HG03520 (cell line): ENCODE data around the gene OR6S1.
"Not testable (repeated sequence)": the region's sequence is repeated elsewhere in the genome, so short reads cannot be mapped to it uniquely, and the experiment has no call there.

ENCODE experiments used
- ATAC-seq: cut with Tn5 transposase; IDR thresholded peaks from one replicate; pipeline ENCODE4 v1.9.1; 2021; ENCODE audit warnings: mild to moderate bottlenecking, moderate library complexity; ENCODE audit not compliant: unreplicated experiment

The OR6S1 gene

DNA sequence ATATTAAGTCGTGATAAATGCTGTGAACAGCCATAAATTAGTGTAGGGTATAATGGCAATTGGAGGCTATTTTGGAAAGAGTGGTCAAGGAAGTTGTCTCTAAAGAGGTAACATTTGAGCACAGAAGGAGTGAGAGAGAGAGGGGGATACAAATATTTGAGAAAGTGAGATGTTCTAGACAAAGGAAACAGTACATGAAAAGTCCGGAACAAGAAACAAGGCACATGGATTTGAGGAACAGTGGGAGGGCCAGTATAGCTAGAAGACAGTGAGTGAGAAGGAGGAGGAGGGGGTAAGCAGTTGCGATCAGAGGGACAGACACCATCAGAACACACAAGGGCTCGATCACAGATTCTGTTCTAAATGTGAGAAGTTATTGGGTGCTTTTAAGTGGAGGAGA, 30.2 kb downstream of the OR6S1 start:
- no peak for ATAC-seq

DNA sequence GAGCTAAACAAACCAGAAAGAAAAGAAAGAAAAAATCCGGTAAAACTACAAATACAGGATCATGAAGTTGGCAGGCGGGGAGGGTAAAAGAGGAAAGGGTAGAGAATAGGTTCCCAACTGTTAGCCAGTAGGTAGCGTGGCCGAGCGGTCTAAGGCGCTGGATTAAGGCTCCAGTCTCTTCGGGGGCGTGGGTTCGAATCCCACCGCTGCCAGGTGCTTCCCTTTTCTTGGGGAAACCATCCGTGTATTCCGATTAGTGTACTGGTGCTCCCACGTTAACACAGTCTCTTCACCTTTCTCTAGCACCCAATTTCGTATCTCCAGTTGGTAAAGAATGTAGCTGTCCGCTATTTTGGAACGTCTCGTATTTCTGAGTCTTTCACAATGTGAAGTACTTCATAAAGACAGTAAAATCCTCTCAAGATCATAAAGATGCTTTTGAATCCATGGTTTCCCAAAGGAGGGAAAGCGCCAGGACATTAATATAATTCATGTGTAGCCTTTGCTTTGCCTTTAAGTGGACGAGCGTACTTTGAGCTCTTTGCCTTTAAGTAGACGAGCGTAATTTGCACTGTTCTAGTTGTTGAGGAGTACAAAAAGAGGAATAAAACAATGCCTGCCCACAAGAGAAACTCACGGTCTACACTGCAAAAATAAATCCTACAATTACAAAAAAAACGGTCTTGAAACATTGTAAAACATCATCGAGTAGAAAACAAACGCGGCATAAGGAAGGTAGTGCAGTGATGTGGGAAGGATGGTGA, 31.3 kb downstream of the OR6S1 start:
- no peak for ATAC-seq

DNA sequence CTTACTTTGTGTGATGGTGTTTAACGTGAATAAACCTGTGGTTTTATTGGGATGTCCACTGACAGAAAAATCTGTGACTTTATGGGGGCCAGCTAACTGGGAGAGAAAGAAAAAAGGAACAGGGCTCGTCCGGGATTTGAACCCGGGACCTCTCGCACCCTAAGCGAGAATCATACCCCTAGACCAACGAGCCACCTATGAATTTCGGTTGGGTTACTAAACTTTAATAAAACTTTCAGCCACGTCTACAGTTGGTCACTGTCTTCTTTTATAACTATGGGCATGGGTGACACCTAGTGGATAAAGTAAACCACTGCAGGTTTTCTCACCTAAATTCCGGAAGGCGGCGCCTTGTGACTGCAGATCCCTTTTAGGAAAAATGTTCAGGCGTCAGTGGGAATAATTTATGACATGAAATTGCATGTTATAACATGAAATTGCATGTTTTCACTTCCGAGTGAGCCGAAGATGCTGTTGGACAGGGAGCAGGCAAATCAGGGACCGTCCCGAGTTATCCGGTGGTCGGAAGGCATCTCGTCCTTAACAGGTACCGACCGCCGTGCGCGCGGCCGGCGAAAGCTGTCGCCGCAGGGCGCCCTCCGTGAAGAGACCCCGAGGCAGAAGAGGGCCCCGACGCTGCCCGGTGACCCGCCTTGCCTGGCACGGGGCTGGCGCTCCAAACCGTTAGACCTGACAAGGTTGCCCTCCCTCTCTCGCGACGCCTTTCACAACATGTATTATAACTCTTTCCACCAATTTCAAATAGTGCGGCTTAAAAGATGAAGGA, 32.1 kb downstream of the OR6S1 start:
- ATAC-seq: no peak

DNA sequence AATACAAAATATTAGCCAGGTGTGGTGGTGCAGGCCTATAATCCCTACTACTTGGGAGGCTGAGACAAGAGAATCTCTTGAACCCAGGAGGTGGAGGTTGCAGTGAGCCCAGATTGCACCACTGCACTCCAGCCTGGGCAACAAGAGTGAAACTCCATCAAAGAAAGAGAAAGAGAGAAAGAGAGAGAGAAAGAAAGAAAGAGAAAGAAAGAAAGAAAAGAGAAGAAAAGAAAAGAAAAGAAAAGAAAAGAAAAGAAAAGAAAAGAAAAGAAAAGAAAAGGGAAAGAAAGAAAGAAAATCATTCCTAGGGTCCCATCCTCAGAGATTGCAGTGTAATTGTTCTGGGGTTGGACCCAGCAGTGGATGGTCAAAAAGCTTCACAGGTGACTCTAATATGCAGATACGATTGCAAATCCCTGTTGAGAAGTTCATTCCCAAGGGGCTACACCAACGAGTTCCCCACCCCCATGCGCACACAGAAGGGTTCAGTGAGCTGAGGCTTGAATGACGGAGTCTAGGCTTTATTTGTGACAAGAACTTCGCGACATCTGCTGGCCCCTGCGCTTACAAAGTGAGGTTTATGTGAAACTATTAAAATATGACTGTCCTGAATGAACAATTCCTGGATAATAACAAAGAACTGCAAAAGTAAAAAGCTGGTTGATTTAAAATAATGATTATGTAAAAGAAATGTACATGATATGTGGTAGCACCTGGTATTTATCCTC, 32.9 kb downstream of the OR6S1 start:
- ATAC-seq: no peak

DNA sequence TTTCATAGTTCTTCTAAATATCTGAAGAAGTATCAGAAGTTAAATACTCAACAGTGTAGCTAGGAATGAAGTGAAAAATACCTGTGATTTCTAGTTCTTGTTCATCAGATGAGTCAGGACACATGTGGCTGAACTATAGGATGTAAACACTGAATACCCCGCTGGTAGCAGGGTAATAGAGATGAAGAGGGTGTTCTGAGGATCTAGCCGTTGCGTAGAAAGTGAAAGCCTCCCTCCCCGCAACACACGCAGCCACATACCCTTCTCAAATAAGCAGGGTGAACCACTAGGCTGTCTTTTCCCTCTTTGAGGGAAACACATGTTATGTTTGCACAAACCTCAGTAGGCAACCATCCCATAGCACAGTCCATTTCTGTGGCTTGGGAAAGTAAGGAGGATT, 33.9 kb downstream of the OR6S1 start:
- ATAC-seq: no peak

DNA sequence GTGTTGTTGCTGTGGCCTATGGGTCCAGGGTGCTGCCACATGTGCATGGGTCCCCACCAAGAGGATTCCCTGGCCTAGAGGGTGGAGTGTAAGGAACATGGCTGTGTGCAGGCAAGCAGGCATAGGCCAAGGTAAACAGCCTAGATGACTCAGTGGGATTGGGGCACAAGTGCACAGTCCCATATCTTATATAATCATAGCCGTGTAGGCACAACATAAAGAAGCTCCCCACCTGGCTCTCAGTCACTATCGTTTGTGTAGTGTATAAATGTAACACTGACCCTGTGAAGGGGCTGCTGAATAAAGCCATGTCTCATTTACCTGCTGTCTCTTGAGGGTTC, 34.6 kb downstream of the OR6S1 start:
- no peak for ATAC-seq

DNA sequence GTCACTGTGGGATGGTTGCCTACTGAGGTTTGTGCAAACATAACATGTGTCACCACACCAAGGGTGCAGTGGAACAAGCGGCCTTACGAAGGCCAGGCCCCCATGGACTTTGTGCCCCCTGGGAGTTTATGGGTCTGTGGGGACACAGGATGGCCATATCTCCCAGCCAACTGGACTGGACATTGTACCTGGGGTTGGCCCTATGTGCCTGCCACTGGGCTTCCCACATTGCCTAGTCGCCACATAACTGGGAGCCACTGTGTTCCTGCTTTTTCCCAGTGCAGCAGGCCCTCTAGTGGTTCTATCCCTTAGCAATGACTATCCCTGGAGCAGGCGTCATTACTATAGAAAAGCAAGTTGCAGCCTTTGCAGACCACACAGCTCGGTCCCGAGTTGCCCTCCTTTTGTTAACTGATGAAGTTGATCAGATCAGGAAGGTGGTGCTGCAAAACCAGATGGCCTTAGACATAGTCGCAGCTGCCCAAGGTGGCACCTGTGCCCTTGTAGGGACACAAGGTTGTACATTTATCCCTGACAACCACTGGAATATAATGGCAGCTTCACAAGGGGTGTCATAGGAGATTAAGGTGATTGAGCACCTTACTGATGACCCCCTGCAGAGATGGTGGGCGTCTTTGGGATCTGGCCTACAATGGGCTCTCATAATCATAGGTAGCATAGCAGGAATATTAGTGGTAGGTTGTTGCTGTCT, 35.1 kb downstream of the OR6S1 start:
- no peak for ATAC-seq

DNA sequence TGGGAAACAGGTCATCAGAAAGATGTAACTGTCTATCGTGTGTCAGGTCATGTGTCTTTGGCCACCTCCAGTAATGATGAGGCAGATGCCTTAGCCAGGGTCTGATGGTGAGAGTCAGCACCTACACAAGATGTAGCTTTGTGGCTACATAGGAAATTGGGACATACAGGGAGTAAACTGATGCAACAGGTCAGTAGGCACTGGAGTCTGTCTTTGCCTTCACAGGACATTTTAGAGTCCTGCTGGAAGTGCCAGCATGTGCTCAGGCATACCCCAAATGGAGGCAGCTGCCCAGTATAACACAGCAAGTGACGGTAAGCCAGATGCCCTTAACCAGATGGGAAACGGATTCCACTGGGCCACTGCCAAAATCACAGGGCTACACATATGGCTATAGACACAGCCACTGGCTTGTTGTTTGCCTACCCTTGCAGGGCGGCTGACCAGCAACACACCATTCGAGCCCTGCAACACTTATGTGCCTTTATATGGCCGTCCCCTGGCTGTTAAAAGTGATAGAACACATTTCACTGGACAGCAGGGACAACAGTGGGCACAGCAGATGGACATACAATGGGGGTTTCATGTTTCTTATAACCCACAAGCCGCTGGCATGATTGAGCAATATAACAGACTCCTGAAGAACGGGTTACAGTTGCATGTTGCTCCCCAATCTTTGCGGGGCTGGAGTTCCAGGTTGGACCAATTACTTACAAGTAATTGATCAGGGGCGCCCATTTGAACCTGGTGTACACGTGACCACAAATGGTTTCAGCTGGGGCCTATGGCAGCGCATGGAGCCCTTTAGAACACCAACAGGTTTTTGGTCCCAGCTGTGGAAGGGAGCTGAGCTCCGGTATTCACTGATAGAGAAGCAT, 37.4 kb downstream of the OR6S1 start:
- ATAC-seq: no peak

DNA sequence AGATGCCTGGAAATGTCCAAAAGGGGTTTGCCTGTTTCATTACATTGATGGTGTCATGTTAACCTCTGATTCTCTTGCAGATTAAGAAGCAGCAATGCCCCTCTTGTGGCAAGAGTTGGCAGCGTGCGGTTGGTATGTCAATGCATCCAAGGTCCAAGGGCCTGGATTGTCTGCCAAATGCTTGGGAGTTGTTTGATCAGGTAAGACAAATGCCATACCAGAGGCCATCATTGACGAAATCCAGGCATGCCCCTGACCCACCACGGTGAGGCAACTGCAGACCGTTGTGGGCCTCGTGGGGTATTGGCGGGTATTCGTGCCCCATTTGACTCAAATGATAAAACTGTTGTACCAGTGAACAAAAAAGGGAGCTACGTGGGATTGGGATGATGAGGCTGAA, 38.9 kb downstream of the OR6S1 start:
- no peak for ATAC-seq

DNA sequence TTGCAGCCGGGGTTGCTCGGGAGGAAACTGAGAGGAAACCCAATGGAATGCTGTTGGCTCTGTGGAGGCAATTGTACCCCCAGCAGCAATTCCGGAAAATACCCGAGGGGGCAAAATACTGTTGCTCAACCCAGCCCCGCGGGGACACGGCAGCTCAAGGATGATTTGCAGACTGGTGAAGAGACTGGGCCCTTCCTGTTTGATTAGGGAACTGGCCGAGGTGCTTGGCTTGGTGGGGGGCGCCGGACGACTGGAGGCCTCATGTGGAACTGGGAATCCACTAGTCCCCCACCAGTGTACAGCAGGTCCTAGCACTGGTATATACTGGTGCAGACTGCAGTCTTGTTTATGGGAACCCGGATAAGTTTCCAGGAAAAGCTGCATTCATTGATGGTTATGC, 40.0 kb downstream of the OR6S1 start:
- no peak for ATAC-seq

DNA sequence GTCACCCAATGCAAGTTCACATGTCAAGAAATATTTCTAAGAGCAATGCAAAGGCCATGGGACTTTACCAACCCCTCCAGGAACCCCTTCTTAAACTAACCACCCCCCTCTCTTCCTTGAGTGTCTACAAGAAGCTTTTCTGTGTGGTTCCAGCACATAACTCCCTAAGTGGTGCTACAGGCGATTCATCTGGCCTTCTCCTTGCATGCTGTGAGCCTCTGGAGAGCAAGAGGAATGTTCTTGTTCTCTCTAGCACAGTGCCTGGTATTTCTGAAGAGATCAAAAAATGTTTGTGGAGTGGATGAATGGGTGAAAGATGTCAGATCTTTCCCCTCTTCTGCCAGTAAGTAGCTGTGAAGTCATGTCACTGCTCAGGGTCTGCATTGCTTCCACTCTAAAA, 44.4 kb downstream of the OR6S1 start:
- ATAC-seq: no peak

DNA sequence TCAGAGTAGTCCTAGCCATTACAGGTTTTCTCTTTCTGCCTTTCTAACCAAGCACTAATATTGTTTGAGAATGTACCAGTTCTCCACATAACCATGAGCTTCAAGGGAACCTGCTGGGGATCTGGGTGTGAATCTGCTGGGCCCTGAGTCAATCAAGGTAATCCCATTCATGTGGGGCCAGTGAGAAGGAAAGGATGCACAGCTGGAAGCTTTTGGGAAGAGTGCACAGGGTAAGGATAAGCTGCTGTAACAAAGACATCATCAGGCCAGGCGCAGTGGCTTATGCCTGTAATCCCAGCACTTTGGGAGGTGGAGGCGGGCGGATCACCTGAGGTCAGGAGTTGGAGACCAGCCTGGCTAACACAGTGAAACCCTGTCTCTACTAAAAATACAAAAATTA, 45.8 kb downstream of the OR6S1 start:
- not testable (repeated sequence) for ATAC-seq

DNA sequence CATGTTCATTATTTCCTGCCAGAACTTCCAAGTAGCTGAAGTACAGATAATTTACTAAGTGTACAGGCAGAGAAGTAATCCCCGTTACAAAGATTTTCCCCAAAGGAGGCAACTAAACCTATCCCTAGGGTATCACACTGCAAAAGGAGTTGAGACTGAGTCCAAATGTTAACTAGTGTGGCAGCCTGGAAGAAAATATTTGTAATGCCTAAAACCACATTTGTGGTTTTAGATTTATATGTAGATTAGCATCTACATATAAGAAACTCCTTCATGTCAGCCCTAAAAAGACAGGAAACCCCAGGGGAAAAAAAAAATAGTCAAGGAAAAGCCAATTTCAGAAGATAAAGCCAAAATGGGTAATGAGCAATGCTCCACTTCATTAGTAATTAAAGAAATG, 48.9 kb downstream of the OR6S1 start:
- no peak for ATAC-seq

DNA sequence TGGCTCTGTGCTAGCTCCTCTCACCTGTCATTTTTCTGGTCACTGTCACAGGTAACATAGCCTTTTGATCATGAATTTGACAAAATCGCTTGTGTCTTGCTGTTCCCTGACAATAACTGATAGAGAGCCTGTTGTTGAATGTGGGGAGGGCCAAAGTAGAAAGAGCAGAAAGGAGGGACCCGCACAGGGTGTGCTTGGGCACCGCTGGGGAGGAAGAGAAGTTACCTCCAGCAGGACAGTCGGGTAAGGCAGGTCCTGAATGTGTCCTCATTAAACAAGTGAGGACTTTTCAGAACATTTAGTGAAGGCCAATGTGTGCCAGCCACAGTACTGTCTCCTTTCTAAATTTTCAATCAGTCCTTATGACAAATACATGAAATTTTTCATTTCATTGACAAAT, 50.3 kb downstream of the OR6S1 start, which contains the start of gene RNASE12:
Gene RNASE12, minus strand, starts transcription at position 142 of the 400 bp plus-strand sequence. CDS start 653 bp downstream, outside the sequence.
- no peak for ATAC-seq
